Central memory CD8-positive, alpha-beta T cell (primary cell): Measurements from ENCODE around the gene FOXJ3.

Experiments used
- ATAC-seq: fragments of 150-1000 bp; cut with Tn5 transposase; replicated peaks from 2 replicates; pipeline ENCODE4 v1.10.0; 2022; ENCODE audit warnings: mild to moderate bottlenecking, moderate FRiP score, moderate number of reproducible peaks; ENCODE audit not compliant: poor library complexity, severe bottlenecking; ENCODE audit errors: extremely low read depth
- DNase-seq, 2 donors: peaks; one replicate each; pipeline ENCODE4 v3.0.0; 2021; ENCODE audit warnings: low spot score in 2 of 2
- H3K27ac Mint-ChIP-seq: one replicate; pipeline ENCODE4 v1.8.0; 2022; ENCODE audit warnings: low read depth, mild to moderate bottlenecking, moderate library complexity, mixed read lengths
- H3K27me3 Mint-ChIP-seq: one replicate; pipeline ENCODE4 v1.8.0; 2022; ENCODE audit warnings: mixed read lengths
- H3K36me3 Mint-ChIP-seq: one replicate; pipeline ENCODE4 v1.8.0; 2022; ENCODE audit warnings: mild to moderate bottlenecking, moderate library complexity, mixed read lengths; ENCODE audit not compliant: insufficient read depth
- H3K4me1 Mint-ChIP-seq: one replicate; pipeline ENCODE4 v1.8.0; 2022; ENCODE audit warnings: mixed read lengths
- H3K4me3 Mint-ChIP-seq: one replicate; pipeline ENCODE4 v1.8.0; 2022; ENCODE audit warnings: mild to moderate bottlenecking, moderate library complexity, mixed read lengths
- H3K9me3 Mint-ChIP-seq: one replicate; pipeline ENCODE4 v1.8.0; 2022; ENCODE audit warnings: mixed read lengths

Gene FOXJ3

DNA sequence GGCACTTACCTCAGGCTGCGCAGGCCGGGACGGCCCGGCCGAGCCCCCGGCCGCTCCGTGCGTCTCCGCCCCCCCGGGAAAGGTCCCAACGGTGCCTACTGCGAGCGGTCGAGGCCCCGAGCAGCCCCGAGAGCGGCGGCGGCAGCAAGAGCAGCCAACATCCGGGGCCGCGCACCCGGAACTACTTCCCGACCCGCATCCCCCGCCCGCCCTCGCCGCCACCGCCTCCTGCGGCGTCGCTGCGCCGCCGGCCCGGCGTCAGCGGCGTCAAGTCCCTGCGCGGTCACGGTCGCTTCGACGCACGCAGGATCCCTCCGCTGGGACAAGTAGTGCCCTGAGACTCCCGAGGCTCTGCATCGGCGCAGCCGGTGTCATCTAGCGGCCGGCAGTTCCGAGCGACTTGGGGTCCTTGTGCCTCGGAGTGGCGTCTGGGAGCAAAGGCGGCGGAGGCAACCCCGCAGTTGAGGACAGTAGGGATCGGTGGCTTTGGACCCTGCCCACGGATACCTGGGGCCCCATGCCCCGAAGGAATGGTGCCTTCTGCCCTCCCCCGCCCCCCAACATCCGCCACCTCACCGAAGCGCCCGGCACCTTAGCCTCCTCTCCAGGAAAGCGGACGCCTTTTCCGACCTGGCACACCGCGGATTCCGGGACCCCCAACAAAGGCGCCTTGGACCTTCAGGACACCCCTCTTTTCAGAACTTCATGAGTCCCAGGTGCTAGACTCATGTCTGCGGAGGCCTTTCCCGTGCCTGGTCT is at the start of gene FOXJ3:
TSS of gene FOXJ3 (minus strand) at position 186 of the 759 bp plus-strand sequence. CDS start 24,142 bp downstream, outside the sequence.
- H3K27ac Mint-ChIP-seq: peak within 1 kb of the TSS; percentile 85
- DNase-seq: peak; percentile 84 to 85
- ATAC-seq: peak; percentile 94
- H3K36me3 Mint-ChIP-seq: peaks cover 14% of the 10 kb centered on the region
- peak within 1 kb of the TSS; percentile 93 for H3K4me3 Mint-ChIP-seq
- no peaks in the 10 kb centered on the region for H3K9me3 Mint-ChIP-seq
- no peaks in the 10 kb centered on the region for H3K27me3 Mint-ChIP-seq
- peaks cover 58% of the 10 kb centered on the region for H3K4me1 Mint-ChIP-seq

DNA sequence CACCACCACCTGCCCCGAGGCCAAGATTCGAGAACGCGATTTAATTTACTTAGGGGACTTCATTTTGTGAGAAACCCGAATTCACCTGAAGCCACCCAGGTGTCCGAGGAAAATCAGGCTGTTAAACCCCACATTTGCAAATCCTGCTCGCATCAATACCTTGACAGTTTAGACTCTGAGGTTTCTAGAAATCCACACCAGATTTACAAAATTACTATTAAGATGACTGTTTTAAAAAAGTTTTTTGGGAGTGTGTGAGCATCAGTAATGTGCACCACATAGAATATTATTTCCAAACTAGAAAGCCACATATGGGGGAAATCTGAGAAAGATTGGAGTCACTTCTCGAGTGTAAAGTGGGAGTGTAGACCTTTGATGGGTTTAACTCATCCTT is 46.2 kb upstream of the FOXJ3 start:
- Mint-ChIP-seq H3K9me3 (no peaks in the 10 kb centered on the region), H3K36me3 (no peaks in the 10 kb centered on the region), H3K27me3 (peaks cover 68% of the 10 kb centered on the region), H3K4me1 (no peaks in the 10 kb centered on the region), H3K27ac (no peak overlapping the region), H3K4me3 (peak overlapping the region; percentile 64)
- ATAC-seq (no peak), DNase-seq (no peak)

DNA sequence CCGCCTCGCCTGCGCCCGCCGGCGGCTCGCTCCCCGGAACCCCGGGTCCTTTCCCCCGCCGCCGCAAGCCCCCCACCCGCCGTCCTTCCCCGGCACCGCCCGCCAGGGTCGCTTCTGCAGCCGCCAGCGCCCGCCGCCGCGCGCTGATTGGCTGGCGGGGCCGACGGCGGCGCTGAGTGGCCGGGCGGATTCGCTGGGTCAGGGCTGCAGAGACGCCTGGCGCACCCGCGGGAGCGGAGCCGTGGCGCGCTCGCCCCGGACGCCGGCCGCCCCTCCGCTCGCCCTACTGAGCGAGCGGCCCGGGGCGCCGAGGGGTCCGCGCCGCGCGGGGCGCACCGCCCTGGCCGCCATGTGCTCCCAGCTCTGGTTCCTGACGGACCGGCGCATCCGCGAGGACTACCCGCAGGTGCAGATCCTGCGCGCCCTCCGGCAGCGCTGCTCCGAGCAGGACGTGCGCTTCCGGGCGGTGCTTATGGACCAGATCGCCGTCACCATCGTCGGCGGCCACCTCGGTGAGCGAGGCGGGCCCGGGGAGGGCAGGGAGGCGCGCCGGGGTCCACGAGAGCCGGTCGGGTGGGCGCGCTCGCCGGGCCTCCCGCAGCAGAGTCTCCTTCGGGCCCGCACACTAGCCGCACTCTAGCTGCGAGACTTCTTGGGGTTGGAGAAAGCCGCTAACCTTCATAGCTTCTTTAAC is 45.7 kb upstream of the FOXJ3 start, which contains the start of gene RIMKLA:
TSS of gene RIMKLA (plus strand) at position 207 of the 694 bp plus-strand sequence. CDS start at position 350, 143 bp downstream.
- Mint-ChIP-seq H3K4me3 (peak within 1 kb of the TSS; percentile 76), H3K27ac (no peak within 1 kb of the TSS), H3K9me3 (no peaks in the 10 kb centered on the region), H3K27me3 (peaks cover 63% of the 10 kb centered on the region), H3K36me3 (no peaks in the 10 kb centered on the region), H3K4me1 (no peaks in the 10 kb centered on the region)
- DNase-seq (no peak), ATAC-seq (peak; percentile 56)

DNA sequence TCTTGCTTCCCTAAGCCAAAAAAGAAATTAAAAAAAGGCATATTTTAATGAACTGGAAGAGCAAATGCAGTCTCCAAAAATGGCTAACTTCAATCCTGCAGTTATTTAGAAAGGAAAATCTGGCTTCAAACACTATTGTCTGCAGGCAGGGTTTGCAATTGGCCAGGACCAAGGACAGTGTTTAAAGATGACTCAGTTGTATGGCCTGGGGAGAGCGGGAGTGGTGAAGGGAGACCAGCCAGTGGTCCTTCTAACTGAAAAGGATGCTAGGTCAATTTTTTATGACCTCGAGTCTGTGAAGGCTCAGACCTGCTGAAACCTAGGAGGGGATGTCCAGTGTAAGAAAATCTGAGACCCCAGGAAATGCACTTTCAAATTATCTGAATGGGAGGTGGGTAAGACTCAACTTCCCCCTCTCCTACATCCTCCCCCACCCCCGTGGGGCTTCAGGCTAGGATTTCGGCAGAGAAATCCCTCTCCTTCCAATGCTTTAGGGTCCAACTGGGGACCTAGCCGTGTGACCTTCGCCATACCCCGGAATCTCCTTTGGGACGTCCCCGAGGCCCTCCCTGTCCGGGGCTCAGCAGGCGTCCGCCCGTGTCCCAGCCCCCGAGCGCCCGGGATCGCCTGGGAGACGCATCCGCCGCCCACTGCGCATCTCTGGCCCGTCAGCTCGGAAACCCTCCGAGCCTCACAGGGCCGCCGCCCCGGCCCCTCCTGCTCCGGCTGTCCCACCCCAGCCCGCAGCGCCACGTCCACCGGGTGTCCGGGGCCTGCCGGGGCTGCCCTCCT is 45.0 kb upstream of the FOXJ3 start:
- H3K27me3 Mint-ChIP-seq: peaks cover 56% of the 10 kb centered on the region
- no peak overlapping the region for H3K27ac Mint-ChIP-seq
- no peaks in the 10 kb centered on the region for H3K36me3 Mint-ChIP-seq
- H3K4me1 Mint-ChIP-seq: no peaks in the 10 kb centered on the region
- peak overlapping the region; percentile 76 for H3K4me3 Mint-ChIP-seq
- no peaks in the 10 kb centered on the region for H3K9me3 Mint-ChIP-seq
- DNase-seq (no peak), ATAC-seq (peak; percentile 19)

DNA sequence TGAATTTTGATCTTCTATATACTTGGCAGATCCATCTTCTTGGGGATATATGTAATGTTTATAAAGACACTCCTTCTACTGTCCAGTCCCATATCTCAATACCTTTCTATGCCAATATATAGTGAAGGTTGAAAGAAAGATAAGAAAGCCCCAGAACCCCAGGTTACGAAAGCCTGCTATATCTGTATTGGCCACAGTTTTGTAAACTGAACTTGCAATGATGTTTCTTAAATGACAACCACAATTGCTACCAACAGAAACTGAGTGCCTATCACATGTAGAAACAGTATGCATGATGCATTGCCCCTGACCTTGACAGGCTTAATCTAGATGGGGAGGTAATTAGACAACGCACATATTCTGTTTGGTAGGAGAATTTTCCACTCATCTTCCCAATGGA is 37.8 kb upstream of the FOXJ3 start:
- Mint-ChIP-seq H3K27ac (no peak overlapping the region), H3K4me3 (no peak overlapping the region), H3K9me3 (no peaks in the 10 kb centered on the region), H3K36me3 (no peaks in the 10 kb centered on the region), H3K4me1 (no peaks in the 10 kb centered on the region), H3K27me3 (peaks cover 67% of the 10 kb centered on the region)
- DNase-seq (no peak), ATAC-seq (no peak)

DNA sequence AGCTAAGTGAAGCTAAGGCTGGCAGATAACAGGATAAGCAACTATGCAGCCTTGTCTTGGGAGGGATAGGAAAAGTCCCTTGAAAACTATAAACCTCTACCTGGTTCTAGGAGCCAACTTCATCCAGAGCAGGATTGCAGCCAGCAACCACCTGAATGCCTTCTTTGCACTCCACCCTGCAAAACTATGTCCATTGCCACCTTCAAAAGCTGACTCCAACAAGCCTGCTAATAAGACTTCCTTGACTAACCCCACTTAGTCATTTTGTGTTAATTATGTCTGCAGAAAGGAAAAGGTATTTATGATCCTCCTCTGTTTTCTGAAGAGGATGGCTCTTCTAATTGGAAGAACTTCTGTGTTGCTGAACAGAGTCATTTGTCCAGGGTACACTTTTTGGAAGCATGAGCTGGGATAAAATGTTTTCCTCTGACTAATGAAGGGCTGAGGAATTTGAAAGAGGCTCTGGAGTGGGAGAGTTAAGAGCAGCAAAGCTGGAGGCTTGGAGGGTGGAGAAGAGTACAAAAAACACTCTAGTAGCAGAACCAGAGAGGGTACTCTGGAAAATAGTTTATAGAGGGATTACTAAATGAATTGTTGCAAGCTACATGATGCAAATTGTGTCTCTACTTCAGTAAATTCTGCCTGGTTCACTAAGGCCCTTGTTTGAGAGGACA is 36.0 kb upstream of the FOXJ3 start:
- H3K4me1 Mint-ChIP-seq: no peaks in the 10 kb centered on the region
- no peak overlapping the region for H3K4me3 Mint-ChIP-seq

DNA sequence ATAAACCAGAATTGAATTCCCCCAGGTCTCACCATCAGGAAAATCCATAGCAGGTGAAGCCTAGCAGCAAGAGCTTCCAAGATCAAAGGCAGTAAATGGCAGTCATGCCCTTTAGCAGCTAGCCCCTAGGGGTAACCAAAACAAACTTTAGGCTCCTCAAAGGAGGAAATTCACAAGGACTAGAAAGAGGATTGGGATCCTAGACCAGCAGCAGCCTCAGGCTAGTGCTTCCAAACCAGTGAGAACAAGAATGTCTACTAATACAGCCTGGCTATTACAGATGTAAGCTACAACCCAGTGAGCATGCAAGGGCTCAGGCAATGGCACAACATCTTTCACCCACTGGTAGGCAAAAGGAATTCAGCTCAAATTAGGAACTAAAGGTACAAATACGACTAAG is 34.4 kb upstream of the FOXJ3 start:
- no peak for ATAC-seq

More for the DNA sequence above, 36.0 kb upstream of the FOXJ3 start:
- Mint-ChIP-seq H3K36me3 (no peaks in the 10 kb centered on the region), H3K27ac (no peak overlapping the region), H3K27me3 (peaks cover 64% of the 10 kb centered on the region), H3K9me3 (no peaks in the 10 kb centered on the region)
- no peak for ATAC-seq
- no peak for DNase-seq

DNA sequence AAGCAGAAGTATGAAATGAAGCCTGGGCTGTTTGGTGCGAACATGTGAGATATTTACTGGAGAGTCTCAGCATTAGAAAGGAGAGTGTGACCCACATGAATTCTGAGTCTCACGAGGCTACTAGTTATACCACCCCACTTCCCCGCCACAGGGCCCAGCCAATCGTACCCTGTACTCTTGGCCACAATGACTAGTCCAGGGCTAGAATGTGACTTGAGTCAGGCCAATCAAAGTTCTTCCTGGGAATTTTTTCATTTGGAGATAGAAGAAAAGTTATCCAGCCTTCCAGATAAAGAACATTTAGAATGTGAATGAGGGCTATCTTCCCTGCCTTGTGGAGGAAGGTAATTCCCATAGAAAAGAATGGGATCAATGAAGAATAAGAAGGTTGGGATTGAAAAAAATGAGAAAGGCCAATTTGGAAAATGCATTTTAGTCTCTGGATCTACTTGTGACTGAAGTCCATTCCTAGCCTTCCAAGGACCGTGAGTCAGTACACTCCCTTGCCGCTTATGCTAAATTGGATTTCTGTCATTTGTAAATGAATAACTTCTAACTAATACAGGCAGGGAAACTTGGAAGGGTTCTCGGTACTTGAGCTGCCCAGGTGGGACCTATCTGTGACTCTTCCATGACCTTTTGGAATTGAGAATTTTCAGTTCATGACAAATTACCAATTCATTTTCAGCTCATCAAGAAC is 33.2 kb upstream of the FOXJ3 start:
- Mint-ChIP-seq H3K9me3 (no peaks in the 10 kb centered on the region), H3K4me3 (no peak overlapping the region), H3K27ac (no peak overlapping the region), H3K27me3 (peaks cover 57% of the 10 kb centered on the region), H3K4me1 (no peaks in the 10 kb centered on the region), H3K36me3 (no peaks in the 10 kb centered on the region)
- DNase-seq (no peak), ATAC-seq (no peak)

More for the DNA sequence above, 34.4 kb upstream of the FOXJ3 start:
- Mint-ChIP-seq H3K36me3 (no peaks in the 10 kb centered on the region), H3K27me3 (peaks cover 64% of the 10 kb centered on the region), H3K9me3 (no peaks in the 10 kb centered on the region), H3K4me3 (no peak overlapping the region), H3K27ac (no peak overlapping the region), H3K4me1 (no peaks in the 10 kb centered on the region)
- no peak for DNase-seq

DNA sequence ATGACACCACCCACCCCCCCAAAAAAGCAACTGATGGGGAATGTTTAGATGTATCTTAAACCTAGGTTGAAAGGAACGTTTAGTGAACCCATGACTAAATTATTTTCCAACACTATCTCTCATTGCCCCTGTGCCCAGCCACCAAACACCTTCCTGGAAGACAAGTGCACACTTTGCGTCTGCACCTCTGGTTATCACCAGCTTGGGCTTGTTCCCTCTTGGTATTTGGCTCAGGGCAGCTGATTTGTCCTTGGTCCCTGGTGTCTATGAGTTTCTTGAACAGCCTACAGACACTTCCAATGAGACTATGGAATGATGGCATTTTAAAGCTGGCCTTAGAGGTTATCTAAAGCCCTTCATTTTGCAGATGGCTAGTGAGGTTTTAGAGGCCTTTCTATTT is 30.1 kb upstream of the FOXJ3 start:
- Mint-ChIP-seq H3K36me3 (no peaks in the 10 kb centered on the region), H3K27ac (no peak overlapping the region), H3K27me3 (peaks cover 42% of the 10 kb centered on the region), H3K4me1 (no peaks in the 10 kb centered on the region), H3K9me3 (no peaks in the 10 kb centered on the region), H3K4me3 (no peak overlapping the region)
- DNase-seq (no peak), ATAC-seq (no peak)

DNA sequence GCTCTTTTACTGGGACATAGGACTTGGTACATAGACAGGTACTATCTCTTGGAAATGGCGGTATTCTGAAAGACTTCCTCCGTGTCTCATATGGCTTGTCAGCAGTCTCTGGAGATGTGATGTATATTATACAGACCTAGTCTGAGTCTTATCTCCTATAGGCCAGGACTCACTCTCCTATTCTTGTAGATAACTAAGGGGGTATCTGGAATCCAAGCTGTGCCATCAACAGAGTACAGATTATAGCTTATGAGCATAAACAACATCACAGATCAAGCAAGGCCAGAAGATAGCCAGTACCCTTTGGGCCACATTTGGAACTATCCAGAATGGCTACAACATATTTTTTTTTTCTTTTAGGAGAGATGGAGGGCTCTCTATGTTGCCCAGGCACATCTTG is 29.5 kb upstream of the FOXJ3 start:
- no peaks in the 10 kb centered on the region for H3K36me3 Mint-ChIP-seq
- no peak for DNase-seq
- no peaks in the 10 kb centered on the region for H3K9me3 Mint-ChIP-seq
- no peak overlapping the region for H3K27ac Mint-ChIP-seq
- peaks cover 42% of the 10 kb centered on the region for H3K27me3 Mint-ChIP-seq
- H3K4me3 Mint-ChIP-seq: no peak overlapping the region
- no peaks in the 10 kb centered on the region for H3K4me1 Mint-ChIP-seq
- no peak for ATAC-seq

DNA sequence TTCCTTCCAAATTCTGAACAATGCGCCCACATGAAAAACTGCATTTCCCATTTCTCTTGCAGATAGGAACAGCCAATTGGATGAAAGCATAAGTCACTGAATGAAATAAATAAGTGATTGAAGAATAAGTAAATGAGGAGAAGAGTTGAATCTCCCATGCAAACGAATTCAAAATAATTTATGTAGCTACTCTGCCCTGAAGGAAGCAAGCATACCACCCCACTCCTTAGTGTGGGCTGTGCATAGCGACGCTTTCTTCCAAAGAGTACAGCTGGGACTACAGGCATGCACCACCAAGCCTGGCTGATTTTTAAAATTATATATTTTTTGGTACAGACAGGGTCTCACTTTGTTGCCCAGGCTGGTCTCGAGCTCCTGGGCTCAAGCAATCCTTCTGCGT is 29.1 kb upstream of the FOXJ3 start:
- Mint-ChIP-seq H3K27ac (no peak overlapping the region), H3K9me3 (no peaks in the 10 kb centered on the region), H3K27me3 (peaks cover 42% of the 10 kb centered on the region), H3K4me1 (no peaks in the 10 kb centered on the region), H3K36me3 (no peaks in the 10 kb centered on the region), H3K4me3 (no peak overlapping the region)
- DNase-seq (no peak), ATAC-seq (no peak)

DNA sequence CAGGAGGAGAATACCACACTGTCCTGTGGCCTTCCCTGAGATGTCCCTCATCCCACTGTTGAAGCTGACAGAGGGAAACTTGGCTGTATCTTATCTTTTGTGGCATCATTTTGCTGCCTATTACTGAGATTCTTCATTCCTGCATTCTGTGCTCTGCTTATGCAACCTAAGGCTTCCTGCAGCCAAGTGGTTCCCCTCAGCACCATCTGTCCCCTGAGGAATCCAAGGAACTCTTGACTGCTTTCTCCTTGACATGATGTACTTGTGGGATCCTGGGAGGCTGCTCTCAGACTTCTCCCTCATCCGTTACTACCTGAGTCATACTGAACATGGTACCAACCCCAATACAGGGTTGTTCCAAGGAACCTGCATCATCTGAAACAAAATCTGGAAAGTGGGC is 24.4 kb upstream of the FOXJ3 start:
- Mint-ChIP-seq H3K27ac (no peak overlapping the region), H3K36me3 (no peaks in the 10 kb centered on the region), H3K27me3 (peaks cover 24% of the 10 kb centered on the region), H3K4me3 (no peak overlapping the region), H3K9me3 (no peaks in the 10 kb centered on the region), H3K4me1 (no peaks in the 10 kb centered on the region)
- no peak for DNase-seq
- no peak for ATAC-seq
